IMR-90 (cell line): ENCODE data around the gene PHOX2A. TPM values are rescaled to one million over a fixed set of nuclear protein-coding genes. Genes with fewer than 3 reads are reported as not detected.

ENCODE experiments used
- ATAC-seq: fragments of 200-7000 bp; cut with Tn5 transposase; 2 replicates; pipeline ENCODE4 v1.9.1; 2020; ENCODE audit warnings: low read depth, mild to moderate bottlenecking, moderate library complexity
- BruUV-seq: library from RNA; stranded (reverse); fragments of 400-500 nt; replicated peaks from 2 replicates; lab custom pipeline; 2021; lab: Mats Ljungman, UMichigan
- CTCF ChIA-PET: fragments of 300-600 bp; formaldehyde crosslinking; extraction: SDS; loops from one replicate; lab custom pipeline; 2021; ENCODE audit warnings: antibody characterized with exemption; lab: Yijun Ruan, JAX
- POLR2A ChIA-PET: fragments of 300-600 bp; sonication (Branson Sonifier 250); formaldehyde crosslinking; loops from one replicate; lab custom pipeline; 2022; ENCODE audit warnings: antibody characterized with exemption; ENCODE audit not compliant: unreplicated experiment; lab: Charles Lee
- DNase-seq: peaks from one replicate; pipeline ENCODE4 v3.0.0; 2013
- H2AFZ ChIP-seq: replicated peaks from 2 replicates; pipeline ENCODE3; 2013; ENCODE audit warnings: low read length, mild to moderate bottlenecking; ENCODE audit not compliant: poor library complexity
- H2AK5ac ChIP-seq: 2 replicates; pipeline ENCODE4 v1.6.1; 2013; ENCODE audit warnings: low read depth, low read length, inconsistent platforms
- H2AK9ac ChIP-seq: replicated peaks from 2 replicates; pipeline ENCODE3; 2013; ENCODE audit warnings: mild to moderate bottlenecking, low read depth, low read length, moderate library complexity; ENCODE audit not compliant: poor library complexity
- H2BK120ac ChIP-seq: 2 replicates; pipeline ENCODE4 v1.6.1; 2013; ENCODE audit warnings: low read depth, low read length, inconsistent platforms
- H2BK15ac ChIP-seq: 3 replicates; pipeline ENCODE4 v1.6.1; 2013; ENCODE audit warnings: low read depth, low read length, inconsistent platforms
- H2BK20ac ChIP-seq: 2 replicates; pipeline ENCODE4 v1.6.1; 2013; ENCODE audit warnings: low read depth, mild to moderate bottlenecking, inconsistent platforms, low read length, moderate library complexity
- H2BK5ac ChIP-seq: 2 replicates; pipeline ENCODE4 v1.6.1; 2013; ENCODE audit warnings: mild to moderate bottlenecking, low read depth, low read length, inconsistent platforms; ENCODE audit not compliant: poor library complexity, severe bottlenecking
- H3K14ac ChIP-seq: replicated peaks from 2 replicates; pipeline ENCODE4 v1.6.1; 2013; ENCODE audit warnings: low read depth, low read length, inconsistent platforms
- H3K18ac ChIP-seq: 2 replicates; pipeline ENCODE4 v1.6.1; 2013; ENCODE audit warnings: low read depth, low read length, control low read depth
- H3K23ac ChIP-seq: 2 replicates; pipeline ENCODE4 v1.6.1; 2013; ENCODE audit warnings: low read depth, low read length, inconsistent platforms
- H3K27ac ChIP-seq: 2 replicates; pipeline ENCODE4 v1.5.1; 2013; ENCODE audit warnings: mild to moderate bottlenecking, control low read depth, low read length; ENCODE audit not compliant: insufficient read depth
- H3K27me3 ChIP-seq: 2 replicates; pipeline ENCODE4 v1.6.1; 2013; ENCODE audit warnings: low read length; ENCODE audit not compliant: control insufficient read depth, insufficient read depth
- H3K36me3 ChIP-seq: 2 replicates; pipeline ENCODE4 v1.6.1; 2013; ENCODE audit warnings: low read length, mixed read lengths; ENCODE audit not compliant: control insufficient read depth, insufficient read depth
- H3K4ac ChIP-seq: 2 replicates; pipeline ENCODE4 v1.6.1; 2013; ENCODE audit warnings: low read depth, low read length, inconsistent platforms
- H3K4me1 ChIP-seq: 2 replicates; pipeline ENCODE4 v1.6.1; 2013; ENCODE audit warnings: low read length, mixed read lengths; ENCODE audit not compliant: control insufficient read depth, insufficient read depth
- H3K4me2 ChIP-seq: 2 replicates; pipeline ENCODE4 v1.6.1; 2013; ENCODE audit warnings: low read depth, mild to moderate bottlenecking, control low read depth, low read length, moderate library complexity
- H3K4me3 ChIP-seq: 2 replicates; pipeline ENCODE4 v1.5.1; 2013; ENCODE audit warnings: low read depth, mild to moderate bottlenecking, control low read depth, low read length, moderate library complexity; ENCODE audit not compliant: insufficient read depth
- H3K56ac ChIP-seq: 2 replicates; pipeline ENCODE4 v1.6.1; 2013; ENCODE audit warnings: low read length, inconsistent platforms; ENCODE audit not compliant: insufficient read depth; ENCODE audit errors: extremely low read depth
- H3K79me1 ChIP-seq, 2 experiments: 2 replicates each; pipeline ENCODE4 v1.6.1; 2013; ENCODE audit warnings: low read length in 2 of 2, inconsistent platforms in 1 of 2, low read depth in 1 of 2
- H3K9ac ChIP-seq: 2 replicates; pipeline ENCODE4 v1.6.1; 2013; ENCODE audit warnings: low read depth, low read length, control low read depth
- H3K9me1 ChIP-seq: 2 replicates; pipeline ENCODE4 v1.6.1; 2013; ENCODE audit warnings: low read length, inconsistent platforms; ENCODE audit not compliant: insufficient read depth
- H3K9me3 ChIP-seq: 2 replicates; pipeline ENCODE4 v1.6.1; 2013; ENCODE audit warnings: low read length; ENCODE audit not compliant: control insufficient read depth, insufficient read depth
- H4K20me1 ChIP-seq: 2 replicates; pipeline ENCODE4 v1.6.1; 2013; ENCODE audit warnings: low read length, inconsistent platforms; ENCODE audit not compliant: insufficient read depth
- H4K5ac ChIP-seq: 2 replicates; pipeline ENCODE4 v1.6.1; 2013; ENCODE audit warnings: mild to moderate bottlenecking, low read depth, low read length, control low read depth
- H4K8ac ChIP-seq, 2 experiments: 2 replicates each; pipeline ENCODE4 v1.6.1; 2013; ENCODE audit warnings: low read depth in 2 of 2, low read length in 2 of 2, control low read depth in 1 of 2, inconsistent platforms in 1 of 2
- H4K91ac ChIP-seq: 2 replicates; pipeline ENCODE4 v1.6.1; 2013; ENCODE audit warnings: low read depth, low read length, inconsistent platforms; ENCODE audit not compliant: insufficient read depth
- MAZ ChIP-seq: IDR thresholded peaks from 2 replicates; pipeline ENCODE4 v1.6.1; 2012; ENCODE audit warnings: low read depth, mild to moderate bottlenecking, low read length, improper control_type of control experiment, moderate library complexity, borderline replicate concordance
- NFE2L2 ChIP-seq: fragments of 150-350 bp; IDR thresholded peaks from 2 replicates; pipeline ENCODE4 v1.6.1; 2016; ENCODE audit warnings: low read depth, mild to moderate bottlenecking, low read length
- RFX5 ChIP-seq: IDR thresholded peaks from 2 replicates; pipeline ENCODE4 v1.8.0; 2012; ENCODE audit warnings: low read depth, mild to moderate bottlenecking, low read length, moderate library complexity
- SMC3 ChIP-seq: fragments of 150-350 bp; IDR thresholded peaks from 2 replicates; pipeline ENCODE4 v1.6.1; 2016; ENCODE audit warnings: low read depth, mild to moderate bottlenecking, antibody characterized with exemption, low read length, moderate library complexity
- WGBS, 2 experiments: methylation state at CpG; one replicate each; pipeline versions ENCODE4 v1.1.5 to v1.1.7; 2013; ENCODE audit warnings: missing lambda C conversion rate in 2 of 2; ENCODE audit not compliant: insufficient read length in 1 of 2; ENCODE audit errors: extremely low coverage in 2 of 2; 5-methylcytosine and 5-hydroxymethylcytosine counted together
- dilution Hi-C: fragments of 300-500 bp; cut with HindIII; formaldehyde crosslinking; loops from one replicate; pipeline ENCODE4 v1.14.3; 2018; ENCODE audit warnings: low sequenced_read_pairs; ENCODE audit not compliant: unreplicated experiment
- in situ Hi-C: fragments of 300-500 bp; cut with MboI; formaldehyde crosslinking; loops from 3 replicates; pipeline ENCODE4 v1.14.3; 2019; ENCODE audit warnings: low sequenced_read_pairs, inconsistent platforms, mixed read lengths
- intact Hi-C: fragments of 100-400 bp; cut with micrococcal nuclease; formaldehyde crosslinking; loops from 2 replicates; pipeline ENCODE4 v1.10.0; 2022
- polyA plus RNA-seq, 3 experiments: library from polyadenylated mRNA; depleted of rRNA; stranded (reverse); fragments of >200 nt; gene quantifications; 2 replicates each; pipeline ENCODE4 v1.2.3, GENCODE V29; 2012; ENCODE audit warnings: low replicate concordance in 1 of 3
- total RNA-seq: library from RNA; depleted of rRNA; stranded (reverse); fragments of >200 nt; gene quantifications from 2 replicates; pipeline ENCODE4 v1.2.3, GENCODE V29; 2012; rRNA removed

Gene PHOX2A
- total and polyA plus RNA-seq, 2 of the 4 experiments (the other 2 are of a cell fraction), result not detected

DNA sequence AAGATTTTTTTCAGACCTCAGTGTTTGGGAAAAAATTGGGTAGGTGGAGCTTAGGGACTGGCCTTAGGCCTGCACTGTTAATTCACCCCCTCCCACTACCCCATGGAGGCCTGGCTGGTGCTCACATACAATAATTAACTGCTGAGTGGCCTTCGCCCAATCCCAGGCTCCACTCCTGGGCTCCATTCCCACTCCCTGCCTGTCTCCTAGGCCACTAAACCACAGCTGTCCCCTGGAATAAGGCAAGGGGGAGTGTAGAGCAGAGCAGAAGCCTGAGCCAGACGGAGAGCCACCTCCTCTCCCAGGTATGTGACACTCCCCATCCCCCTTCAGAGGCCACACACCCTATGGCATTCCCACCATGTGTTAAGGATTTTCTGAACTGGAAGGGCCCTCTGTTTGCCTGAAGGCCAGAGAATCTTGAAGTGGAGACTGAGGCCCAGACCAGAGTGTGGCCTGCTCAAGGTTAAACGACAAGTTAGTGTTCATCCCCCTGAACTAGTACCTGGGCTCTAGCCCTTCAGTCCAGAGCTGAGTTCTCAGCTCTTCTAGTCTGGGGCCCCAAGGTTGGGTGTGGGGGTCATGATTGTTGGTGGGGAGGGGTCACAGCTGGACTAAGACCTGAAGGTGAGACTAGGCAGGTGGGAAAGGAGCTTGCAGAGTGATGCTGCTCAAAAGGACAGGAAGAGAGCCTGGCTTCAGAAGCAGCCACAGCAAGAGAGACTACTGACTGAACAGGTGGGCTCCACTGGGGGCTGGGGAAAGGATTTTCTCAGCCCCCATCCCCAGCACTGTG, 54.3 kb downstream of the PHOX2A start:
- no TSS peak for BruUV-seq
- H3K56ac ChIP-seq, result no peak overlapping the region
- no peaks in the 10 kb centered on the region for H3K9me1 ChIP-seq
- H3K9ac ChIP-seq, result no peak overlapping the region
- no peak overlapping the region for H3K18ac ChIP-seq
- intact Hi-C loops (no loop called here), in situ Hi-C loops (no loop called here), dilution Hi-C loops (no loop called here)
- no peak overlapping the region for H2BK20ac ChIP-seq
- ATAC-seq (no peak; the same call in 1 of the 2 replicates), DNase-seq (no peak)
- H2BK15ac ChIP-seq, result no peak overlapping the region
- H2AK9ac ChIP-seq, result no peak overlapping the region
- H3K23ac ChIP-seq, result no peak overlapping the region
- no peak overlapping the region for H4K5ac ChIP-seq
- no peak overlapping the region for H4K91ac ChIP-seq
- H3K36me3 ChIP-seq, result no peaks in the 10 kb centered on the region
- no CpG with 5 or more reads among the region's 3 CpGs for WGBS, 2 experiments
- TF ChIP-seq NFE2L2 (no peak), SMC3 (no peak), MAZ (no peak), RFX5 (no peak)
- no peak overlapping the region for H3K27ac ChIP-seq
- no peaks in the 10 kb centered on the region for H3K9me3 ChIP-seq
- POLR2A ChIA-PET, result no interaction called here
- no peak overlapping the region for H2AFZ ChIP-seq
- peaks cover 3% of the 10 kb centered on the region; the same call in 1 of the 2 replicates for H3K27me3 ChIP-seq
- no peak overlapping the region for H3K4me3 ChIP-seq
- H3K4me2 ChIP-seq, result no peak overlapping the region
- CTCF ChIA-PET, result interaction anchor here (1.1 kb wide), 1 partner anchor 241 kb away, joined by 3 read pairs; no protein-coding TSS in a partner anchor
- no peak overlapping the region for H4K8ac ChIP-seq
- H4K20me1 ChIP-seq, result no peaks in the 10 kb centered on the region
- H3K79me1 ChIP-seq, result no peaks in the 10 kb centered on the region
- H2BK5ac ChIP-seq, result no peak overlapping the region
- no peak overlapping the region for H3K4ac ChIP-seq
- H3K14ac ChIP-seq, result no peak overlapping the region; the same call in 1 of the 2 replicates
- H2BK120ac ChIP-seq, result no peak overlapping the region
- no peak overlapping the region for H2AK5ac ChIP-seq
- no peaks in the 10 kb centered on the region for H3K4me1 ChIP-seq

Other genes starting within 250 kb of the PHOX2A start
- 0.83 and 0.90 TPM in 2 replicates for gene IL18BP, start 245.3 kb downstream of the PHOX2A start, total RNA-seq
- 3.2 and 3.7 TPM in 2 replicates for gene IL18BP, start 245.3 kb downstream of the PHOX2A start, polyA plus RNA-seq (2012; rRNA removed)
- 56.7 and 61.7 TPM in 2 replicates for gene NUMA1, start 163.6 kb downstream of the PHOX2A start, total RNA-seq
- 97.0 and 107 TPM in 2 replicates for gene NUMA1, start 163.6 kb downstream of the PHOX2A start, polyA plus RNA-seq (2012; rRNA removed)
- gene LRRC51, start 163.3 kb downstream of the PHOX2A start, total RNA-seq, result 4.4 and 5.6 TPM in 2 replicates
- 5.3 and 6.3 TPM in 2 replicates for gene LRRC51, start 163.3 kb downstream of the PHOX2A start, polyA plus RNA-seq (2012; rRNA removed)
- gene LAMTOR1, start 140.9 kb downstream of the PHOX2A start, total RNA-seq, result 118 and 137 TPM in 2 replicates
- 126 and 131 TPM in 2 replicates for gene LAMTOR1, start 140.9 kb downstream of the PHOX2A start, polyA plus RNA-seq (2012; rRNA removed)
- gene TOMT, start 138.3 kb downstream of the PHOX2A start, total RNA-seq, result not detected in 2 replicates
- gene TOMT, start 138.3 kb downstream of the PHOX2A start, polyA plus RNA-seq (2012; rRNA removed), result not detected in 2 replicates
- gene ANAPC15, start 131.5 kb downstream of the PHOX2A start, total RNA-seq, result 66.3 and 108 TPM in 2 replicates
- 78.7 and 84.2 TPM in 2 replicates for gene ANAPC15, start 131.5 kb downstream of the PHOX2A start, polyA plus RNA-seq (2012; rRNA removed)
- gene FOLR3, start 108.5 kb downstream of the PHOX2A start, total RNA-seq, result 0.36 TPM in 1 of 2 replicates, not detected in the other
- 0.27 and 0.29 TPM in 2 replicates for gene FOLR3, start 108.5 kb downstream of the PHOX2A start, polyA plus RNA-seq (2012; rRNA removed)
- gene FOLR1, start 52.0 kb downstream of the PHOX2A start, total RNA-seq, result not detected in 2 replicates
- gene FOLR1, start 52.0 kb downstream of the PHOX2A start, polyA plus RNA-seq (2012; rRNA removed), result 0.24 and 0.29 TPM in 2 replicates
- not detected in 2 replicates for gene FOLR2, start 27.4 kb downstream of the PHOX2A start, total RNA-seq
- gene FOLR2, start 27.4 kb downstream of the PHOX2A start, polyA plus RNA-seq (2012; rRNA removed), result not detected in 2 replicates
- gene INPPL1, start 19.4 kb downstream of the PHOX2A start, total RNA-seq, result 26.9 and 27.4 TPM in 2 replicates
- gene INPPL1, start 19.4 kb downstream of the PHOX2A start, polyA plus RNA-seq (2012; rRNA removed), result 105 and 120 TPM in 2 replicates
- gene CLPB, start 190.4 kb upstream of the PHOX2A start, total RNA-seq, result 41.9 and 45.0 TPM in 2 replicates
- 17.4 and 18.5 TPM in 2 replicates for gene CLPB, start 190.4 kb upstream of the PHOX2A start, polyA plus RNA-seq (2012; rRNA removed)